NK-92 (cell line): ENCODE data around the gene FTCD.

Experiments
- DNase-seq: peaks from one replicate; lab custom pipeline; 2025; ENCODE audit not compliant: unreplicated experiment; lab: John Stamatoyannopoulos, UW

Gene FTCD

DNA sequence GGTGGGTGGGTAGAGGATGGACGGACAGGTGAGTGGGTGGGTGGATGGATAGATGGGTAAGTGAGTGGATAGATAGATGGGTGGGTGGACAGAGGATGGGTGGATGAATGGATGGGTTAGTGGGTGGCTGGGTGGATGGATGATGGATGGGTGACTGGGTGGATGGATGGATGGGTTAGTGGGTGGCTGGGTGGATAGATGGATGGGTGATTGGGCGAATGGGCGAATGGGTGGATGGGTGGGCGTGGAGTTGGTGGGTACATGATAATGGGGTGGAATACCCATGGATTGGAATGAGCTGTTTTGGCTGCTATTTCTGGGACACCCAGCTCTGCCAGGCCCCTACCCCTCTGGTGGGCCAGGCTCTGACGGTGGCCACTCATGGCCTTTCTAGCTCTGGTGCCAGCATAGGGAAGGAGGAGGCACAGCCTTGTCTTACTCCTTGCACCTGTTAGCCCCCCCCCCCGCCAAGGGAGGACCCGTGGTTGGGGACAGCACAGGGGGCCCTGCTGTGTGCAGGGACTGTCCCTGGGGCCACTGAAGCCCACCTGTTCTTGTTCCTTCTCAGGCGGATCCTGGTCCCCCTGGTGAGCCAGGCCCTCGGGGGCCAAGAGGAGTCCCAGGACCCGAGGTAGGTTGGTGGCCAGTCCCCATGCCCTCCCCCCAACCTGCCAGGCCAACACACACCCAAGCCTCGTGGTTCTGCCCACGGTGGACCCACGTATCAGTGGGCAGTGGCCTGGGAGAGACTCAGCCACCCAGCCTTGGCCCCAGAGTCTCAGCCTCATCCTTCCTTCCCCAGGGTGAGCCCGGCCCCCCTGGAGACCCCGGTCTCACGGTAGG, 31.1 kb downstream of the FTCD start:
- DNase-seq, result no peak

DNA sequence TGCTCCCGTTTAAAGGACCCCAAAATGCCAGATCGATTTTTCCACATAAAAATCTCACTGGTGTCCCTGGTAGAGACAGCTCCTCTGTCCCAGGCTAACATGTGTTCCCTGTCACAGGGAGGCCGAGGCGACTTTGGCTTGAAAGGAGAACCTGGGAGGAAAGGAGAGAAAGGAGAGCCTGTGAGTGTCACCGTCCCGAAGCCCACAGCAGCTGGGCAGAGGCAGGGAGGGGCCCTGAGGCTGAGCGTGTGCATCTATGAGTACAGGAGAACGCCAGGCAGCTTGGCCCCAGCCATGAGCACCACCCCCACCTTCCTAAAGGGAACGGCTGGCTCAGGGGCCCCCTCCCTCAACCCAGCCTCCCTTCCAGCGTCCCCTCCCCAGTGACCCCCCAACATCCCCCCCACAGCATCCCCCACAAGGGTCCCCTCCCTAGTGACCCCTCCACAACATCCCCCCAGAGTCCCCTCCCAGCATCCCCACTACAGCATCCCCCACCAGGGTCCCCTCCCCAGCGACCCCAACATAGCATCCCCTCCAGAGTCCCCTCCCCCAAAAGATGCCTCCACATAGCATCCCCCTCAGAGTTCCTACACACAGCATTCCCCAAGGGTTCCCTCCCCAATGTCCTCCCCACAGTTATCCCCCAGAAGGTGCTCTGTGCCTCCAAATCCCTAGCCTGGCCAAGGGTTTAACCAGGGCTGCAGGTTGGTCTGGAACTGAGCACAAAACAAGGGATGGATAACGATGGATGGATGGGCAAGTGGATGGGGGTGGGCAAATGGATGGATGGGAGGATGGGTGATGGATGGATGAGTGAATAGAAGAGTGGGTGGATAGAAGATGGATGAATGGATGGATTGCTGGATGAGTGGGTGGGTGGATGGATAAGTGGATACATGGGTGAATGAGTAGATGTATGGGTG, 32.4 kb downstream of the FTCD start:
- no peak for DNase-seq

DNA sequence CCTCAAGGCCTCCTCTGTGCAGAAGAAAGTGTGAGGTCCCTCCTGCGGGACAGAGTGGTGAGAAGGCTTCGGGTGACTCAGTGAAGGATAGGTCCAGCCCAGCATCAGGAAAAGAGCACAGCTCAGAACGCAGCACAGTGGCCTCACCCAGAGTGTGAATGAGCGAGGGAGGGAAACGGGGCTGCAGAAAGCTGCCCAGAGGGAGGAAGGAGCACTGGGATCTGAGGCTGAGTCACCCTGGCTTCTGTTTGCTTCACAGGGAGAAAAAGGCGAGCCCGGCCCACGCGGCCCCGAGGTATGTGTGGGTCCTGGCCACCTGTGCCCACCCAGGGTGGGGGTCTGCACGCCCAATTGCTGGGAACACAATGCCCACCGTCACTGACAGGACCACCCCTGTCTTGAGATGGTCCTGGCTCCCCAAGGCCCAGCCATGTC, 33.1 kb downstream of the FTCD start:
- DNase-seq, result no peak

DNA sequence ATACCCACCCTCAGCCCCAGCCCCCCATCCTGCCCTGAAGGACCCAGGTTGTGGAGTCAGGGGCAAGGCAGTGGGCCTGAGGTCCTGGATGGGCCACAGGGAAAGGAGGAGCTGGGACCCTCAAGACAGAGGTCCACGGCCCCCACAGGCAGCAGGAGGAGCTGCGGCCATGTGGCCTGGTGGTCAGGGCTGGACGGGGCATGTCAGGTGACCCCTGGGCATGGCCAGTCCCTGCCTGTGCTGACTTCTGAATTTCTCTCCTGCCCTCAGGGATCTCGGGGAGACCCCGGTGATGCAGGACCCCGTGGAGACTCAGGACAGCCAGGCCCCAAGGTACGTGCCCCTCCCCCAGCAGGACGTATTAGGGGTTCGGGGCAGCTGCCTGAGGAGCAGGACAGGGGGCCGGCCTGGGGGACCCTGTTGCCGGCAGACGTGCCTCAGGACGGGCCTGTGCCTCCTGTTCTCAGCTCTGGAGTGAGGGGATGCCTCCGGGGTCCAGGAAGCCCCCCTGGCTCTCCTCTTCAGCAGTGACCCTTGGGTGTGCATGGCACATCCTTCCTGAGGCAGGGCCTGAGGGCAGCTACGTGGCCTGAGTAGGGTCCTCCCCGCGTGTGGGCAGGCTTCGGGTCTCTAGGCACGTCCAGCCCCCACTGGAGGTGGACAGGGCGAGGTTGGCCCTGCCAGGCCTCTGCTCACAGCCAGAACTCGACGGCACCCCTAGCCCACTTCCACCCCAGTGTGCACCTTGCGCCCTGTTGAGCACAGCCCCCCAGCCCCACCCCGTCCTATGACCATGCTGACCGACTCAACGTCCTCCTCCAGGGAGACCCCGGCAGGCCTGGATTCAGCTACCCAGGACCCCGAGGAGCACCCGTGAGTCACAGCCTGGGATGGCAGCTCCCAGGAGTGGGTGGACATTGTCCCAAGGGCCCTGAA, 33.8 kb downstream of the FTCD start:
- DNase-seq, result no peak

DNA sequence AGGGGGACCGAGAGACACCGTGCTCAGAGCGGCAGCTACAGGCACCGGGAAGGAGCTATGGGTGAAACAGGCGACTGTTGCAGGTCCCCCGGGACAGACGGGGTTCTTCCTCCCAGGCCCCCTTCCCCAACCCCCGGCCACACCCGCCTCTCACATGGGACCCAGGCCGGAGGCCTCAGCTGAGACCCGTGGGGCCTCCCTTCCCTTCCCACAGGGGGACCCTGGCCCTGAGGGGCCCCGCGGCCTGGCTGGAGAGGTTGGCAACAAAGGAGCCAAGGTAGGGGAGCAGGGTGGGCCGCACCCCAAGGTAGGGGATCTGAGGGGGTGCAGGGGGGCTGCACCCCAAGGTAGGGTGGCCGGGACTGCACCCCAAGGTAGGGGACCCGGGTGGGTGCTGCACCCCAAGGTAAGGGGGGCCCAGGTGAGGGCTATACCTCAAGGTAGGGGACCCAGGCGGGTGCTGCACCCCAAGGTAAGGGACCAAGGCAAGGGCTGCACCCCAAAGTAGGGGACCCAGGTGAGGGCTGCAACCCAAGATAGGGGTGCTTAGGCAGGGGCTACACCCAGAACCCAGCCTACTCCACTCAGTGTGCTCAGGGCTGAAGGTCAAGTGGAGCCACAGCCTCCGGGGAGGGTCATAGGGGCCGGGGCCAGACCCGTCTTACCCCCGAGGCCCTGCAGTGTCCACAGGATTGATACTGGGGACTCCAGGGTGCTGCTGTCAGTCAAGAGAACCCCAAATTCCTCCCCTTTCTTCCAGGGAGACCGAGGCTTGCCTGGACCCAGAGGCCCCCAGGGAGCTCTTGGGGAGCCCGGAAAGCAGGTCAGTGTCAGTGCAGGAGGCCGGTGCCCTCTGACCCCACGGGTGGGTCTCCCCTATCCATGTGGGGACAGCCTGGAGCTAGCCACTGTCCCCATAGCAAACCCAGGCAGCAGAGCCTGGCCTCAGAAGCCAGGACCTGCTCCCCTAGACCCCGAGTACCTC, 34.8 kb downstream of the FTCD start:
- no peak for DNase-seq

DNA sequence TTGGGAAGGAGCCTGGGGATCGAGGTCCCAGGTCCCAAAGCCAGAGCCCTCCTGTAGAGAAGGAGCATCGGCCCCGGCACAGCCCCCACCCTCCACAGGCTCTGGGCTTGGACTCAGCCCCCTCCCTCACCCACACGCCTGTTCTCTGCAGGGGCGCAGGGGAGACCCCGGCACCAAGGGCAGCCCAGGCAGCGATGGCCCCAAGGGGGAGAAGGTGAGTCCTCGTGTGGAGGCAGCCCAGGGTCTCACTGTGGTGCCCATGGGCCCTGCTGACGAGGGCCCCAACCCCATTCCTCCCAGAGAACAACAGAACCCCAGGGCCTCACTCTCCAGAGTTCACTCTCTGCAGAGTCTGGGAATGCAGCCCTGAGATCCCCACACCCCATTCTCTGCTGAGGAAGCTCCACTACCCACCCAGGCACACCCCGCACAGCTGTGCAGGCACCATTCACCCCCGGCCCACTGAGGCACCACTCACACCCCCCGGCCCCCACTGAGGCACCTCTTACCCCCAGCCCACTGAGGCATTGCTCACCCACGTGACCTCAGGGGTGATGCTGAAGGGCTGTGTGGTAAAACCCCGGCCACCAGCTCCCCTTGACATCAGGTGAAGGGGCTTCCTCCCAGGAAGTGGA, 35.6 kb downstream of the FTCD start:
- no peak for DNase-seq

DNA sequence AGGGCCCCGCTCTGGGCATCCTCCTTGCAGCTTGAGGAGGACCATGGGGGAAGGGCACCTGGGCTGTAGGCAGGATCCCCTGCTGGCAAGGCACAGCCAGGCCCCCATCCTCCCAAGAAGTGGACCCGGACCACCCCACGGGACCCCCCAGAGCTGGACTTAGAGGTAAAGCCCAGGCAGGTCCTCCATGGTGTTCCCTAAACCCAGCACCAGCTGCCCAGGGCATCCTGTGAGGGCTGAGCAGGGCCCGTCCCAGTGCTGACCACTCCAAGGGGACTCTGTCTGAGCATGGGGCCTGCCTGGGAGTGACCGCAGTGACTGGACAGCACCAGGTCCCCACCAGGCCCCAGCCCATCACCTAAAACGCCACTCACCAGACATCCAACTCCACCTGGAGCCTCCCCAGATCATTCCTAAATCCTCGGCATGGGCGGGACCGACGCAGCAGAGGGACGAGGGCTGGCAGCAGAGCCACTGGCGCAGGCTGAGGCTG, 36.2 kb downstream of the FTCD start:
- no peak for DNase-seq

DNA sequence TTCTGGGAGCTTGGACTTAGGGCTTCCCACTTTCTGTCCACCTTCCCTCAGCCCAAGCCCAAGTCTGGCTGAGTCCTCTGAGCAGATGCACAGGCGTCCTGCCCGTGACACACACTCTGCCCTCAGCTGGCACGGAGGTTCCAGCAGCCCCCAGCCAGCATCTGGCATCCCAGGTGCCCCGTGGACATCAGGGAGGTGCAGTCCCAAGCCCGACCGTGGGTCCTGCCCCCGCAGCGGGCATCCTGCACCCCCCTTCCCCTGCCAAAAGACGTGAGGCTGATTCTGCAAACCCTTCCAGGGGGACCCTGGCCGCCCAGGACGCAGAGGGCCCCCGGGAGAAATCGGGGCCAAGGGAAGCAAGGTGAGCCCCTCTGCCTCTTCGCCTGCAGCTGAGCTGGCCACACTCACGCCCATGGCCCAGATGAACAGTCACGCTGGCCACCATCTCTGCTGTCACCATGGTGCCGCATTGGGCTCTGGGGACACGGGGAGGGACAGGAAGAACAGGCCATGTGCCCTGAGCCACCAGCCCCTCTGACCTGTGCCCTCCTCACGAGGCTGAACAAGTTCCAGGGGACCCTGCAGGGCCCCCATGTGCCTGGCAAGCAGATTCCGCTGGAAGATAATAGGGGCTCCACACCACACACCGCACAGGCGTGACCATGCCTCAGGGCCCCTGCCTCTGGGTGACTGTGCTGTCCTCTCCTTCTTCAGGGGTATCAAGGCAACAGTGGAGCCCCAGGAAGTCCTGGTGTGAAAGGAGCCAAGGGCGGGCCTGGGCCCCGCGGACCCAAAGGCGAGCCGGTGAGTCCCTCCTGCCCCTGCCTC, 36.8 kb downstream of the FTCD start:
- no peak for DNase-seq

DNA sequence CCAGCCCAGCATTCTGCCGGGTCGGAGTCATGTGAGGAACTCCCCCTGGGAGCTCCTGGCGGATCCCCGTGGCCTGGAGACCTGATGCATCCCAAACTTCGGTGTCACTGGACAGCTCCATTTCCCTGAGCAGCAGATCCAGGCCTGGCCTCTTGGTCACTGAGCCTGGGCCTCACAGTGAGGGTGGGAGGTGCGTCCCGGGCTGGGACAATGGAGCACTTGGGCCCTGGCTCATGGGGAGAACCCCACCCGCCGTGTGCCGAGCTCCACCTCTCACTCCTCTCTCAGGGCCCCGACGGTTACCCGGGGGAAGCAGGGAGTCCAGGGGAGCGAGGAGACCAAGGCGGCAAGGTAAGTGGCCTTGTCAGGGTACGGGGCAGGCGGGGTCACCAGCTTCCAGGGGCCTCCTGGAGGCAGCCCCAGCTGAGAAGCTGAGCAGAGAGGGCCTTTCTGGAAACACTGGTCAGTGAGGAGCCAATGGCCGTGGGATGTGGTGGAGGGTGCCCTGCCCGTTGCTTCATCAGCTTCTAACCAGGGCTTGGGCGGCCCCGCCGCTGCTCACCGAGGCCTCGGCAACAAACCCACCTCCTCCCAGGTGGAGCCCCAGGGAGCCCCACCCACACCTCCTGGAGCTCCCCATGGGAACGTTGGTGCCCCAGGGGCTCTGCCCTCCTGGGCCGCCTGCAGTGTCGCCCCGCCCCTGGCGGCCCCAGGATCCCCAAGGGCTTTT, 37.6 kb downstream of the FTCD start:
- no peak for DNase-seq

DNA sequence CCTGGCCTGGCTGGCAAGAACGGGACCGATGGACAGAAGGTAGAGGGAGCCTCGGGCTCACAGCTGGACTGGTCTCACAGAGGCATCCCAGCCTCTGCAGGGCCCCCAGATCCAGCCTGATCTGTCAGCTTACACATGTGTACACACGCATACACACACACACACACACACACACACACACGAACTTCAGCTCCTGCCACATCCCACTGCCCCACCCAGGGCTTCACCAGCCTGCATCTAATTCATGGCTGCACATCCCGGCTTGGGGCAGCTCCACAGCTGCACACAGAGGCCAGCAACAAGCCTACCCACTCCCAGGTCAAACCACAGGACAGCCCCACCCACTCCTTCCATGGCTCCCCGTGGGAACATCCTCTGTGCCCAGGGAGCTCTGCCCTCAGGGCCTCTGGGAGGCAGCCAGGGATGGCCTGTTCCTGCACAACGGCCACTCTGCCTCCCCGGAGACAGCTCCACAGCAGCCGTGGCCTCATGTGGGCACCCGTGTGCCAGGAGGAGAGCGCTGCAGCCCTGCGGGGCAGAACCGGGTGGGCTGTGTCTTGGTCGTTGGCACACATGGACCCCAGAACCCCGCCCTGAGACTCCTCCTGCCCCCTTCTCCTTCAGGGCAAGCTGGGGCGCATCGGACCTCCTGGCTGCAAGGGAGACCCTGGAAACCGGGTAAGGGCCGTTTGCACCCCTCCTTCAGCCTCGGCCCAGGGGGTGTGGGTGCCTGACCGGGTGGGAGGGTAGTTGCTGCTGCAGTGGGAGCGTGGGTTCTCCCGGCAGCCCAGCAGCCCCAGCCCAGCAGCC, 38.4 kb downstream of the FTCD start:
- no peak for DNase-seq

DNA sequence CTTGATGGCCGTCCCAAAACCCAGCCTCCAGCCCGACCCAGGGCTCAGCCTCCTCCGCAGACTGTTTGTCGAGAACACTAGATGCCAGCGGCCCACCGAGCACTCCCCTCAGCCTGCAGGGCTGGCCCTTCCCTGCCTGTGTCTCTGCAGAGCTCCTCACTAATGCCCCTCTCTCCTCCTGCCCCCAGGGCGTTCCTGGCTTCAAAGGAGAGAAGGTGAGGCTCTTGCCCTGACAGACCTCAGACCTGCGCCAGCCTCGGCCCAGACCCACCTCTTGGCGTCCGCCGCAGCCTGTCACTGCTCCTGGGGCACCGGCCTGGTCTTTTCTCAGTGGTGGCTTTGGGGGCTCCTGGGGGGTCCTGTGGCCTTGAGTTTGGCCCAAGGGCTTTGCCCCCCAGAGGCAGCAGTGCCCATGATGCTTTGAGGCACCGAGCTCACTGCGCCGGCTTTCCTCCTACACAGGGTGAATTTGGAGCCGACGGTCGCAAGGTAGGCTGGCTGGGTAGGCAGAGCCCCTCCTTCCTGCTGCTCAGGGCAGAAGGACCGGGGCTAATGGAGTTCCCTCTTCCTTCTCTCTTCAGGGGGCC, 39.1 kb downstream of the FTCD start:
- DNase-seq, result no peak

DNA sequence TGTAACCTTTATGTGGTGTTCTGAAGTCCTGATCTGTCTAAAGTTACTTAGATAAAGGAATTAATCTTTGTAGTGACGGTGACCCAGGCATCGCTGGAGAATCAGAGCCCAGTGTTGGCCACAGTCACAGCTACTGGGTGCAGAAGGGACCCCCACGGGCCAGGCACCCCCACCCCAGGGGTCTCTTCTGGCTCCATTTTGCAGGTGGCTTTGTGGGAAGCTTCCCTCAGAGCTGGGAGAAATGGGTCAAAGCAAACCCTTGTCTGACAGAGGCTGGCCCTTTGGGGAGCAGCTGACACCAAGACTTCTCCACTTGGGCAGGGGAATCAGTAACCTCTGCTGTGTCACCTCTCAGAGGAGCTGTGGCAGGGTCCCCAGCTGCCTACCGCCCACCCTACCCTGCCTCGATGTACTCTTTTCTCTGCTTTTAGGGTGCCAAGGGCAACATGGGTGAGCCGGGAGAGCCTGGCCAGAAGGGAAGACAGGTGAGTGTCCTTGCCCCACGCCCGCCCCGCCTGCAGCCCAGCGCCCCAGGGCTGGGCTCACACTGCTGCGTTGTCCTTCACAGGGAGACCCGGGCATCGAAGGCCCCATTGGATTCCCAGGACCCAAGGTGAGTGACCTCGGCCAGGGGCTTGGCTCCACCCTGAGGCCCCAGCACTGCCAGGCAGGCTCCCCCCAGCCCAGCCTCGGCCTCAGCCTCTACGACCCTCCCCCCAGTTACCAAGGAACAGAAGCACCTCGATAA, 39.8 kb downstream of the FTCD start:
- no peak for DNase-seq

DNA sequence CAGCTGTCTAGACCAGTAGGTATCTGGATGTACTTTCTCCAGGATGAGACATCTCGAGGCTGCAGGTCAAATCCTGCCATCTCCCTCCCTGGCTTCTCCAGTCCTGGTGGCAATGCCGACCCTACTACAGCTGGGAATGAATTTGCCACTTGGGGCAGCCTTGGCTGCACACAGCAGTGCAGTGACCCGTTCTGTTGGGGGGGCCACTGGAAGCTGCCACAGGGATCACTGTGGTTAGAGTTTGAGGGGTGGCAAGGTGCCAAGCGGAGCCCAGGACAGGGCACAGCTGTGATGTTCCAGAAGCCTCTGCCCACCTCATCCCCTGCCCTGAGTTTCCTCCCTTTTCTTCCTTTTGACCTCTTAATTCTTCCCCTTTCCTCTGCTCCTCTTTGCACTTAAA, 40.4 kb downstream of the FTCD start:
- DNase-seq, result no peak

DNA sequence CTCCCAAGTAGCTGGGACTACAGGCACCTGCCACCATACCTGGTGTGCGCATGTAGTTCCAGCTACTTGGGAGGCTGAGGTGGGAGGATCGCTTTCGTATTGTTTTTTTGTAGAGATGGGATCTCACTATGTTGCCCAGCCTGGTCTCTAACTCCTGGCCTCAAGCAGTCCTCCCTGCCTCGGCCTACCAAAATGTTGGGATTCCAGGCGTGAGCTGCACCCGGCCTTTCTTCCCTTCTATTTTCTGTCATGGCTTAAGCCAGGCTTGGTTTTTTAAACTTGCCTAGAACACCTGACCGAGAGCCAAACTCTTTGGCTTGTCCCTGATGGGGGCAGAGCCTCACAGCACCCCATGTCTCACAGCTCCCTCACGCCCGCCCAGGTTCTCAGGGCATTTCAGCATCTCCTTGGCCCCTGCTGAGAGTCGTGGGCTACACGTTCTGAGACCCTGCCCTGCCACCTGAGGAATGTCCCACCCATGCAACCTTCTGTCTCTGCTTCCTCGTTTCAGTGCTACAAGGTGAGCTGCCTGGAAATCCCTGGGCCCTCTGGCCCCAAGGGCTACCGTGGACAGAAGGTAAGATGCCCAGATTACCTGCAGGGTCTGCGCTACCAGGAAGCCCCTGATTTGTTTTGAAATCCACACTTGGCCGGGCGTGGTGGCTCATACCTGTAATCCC, 41.7 kb downstream of the FTCD start:
- no peak for DNase-seq

DNA sequence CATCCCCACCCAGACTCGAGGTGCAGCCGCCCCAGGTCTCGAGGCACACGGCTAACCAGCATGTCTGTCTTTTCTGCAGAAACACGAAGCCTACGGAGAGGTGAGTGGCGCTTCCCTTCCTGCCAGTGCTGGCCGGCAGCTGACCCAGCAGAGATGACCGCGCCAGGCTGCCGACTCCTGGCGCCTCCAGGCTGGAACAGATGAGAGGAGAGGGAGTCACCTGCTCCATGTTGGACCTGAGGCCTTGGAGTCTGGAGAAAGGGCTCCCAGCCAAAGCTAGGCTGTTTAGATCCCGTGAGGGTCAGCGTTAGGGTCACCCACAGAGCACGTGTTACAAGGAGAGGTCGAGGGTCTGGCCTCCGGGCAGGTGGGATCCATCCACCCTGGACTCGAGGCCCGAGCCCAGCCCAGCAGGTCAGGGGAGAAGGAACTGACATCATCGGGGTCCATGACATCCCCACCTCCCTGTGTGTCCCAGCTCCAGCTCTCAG, 42.6 kb downstream of the FTCD start:
- no peak for DNase-seq
